ENCODE measurements around the gene DCLK1.

DNA sequence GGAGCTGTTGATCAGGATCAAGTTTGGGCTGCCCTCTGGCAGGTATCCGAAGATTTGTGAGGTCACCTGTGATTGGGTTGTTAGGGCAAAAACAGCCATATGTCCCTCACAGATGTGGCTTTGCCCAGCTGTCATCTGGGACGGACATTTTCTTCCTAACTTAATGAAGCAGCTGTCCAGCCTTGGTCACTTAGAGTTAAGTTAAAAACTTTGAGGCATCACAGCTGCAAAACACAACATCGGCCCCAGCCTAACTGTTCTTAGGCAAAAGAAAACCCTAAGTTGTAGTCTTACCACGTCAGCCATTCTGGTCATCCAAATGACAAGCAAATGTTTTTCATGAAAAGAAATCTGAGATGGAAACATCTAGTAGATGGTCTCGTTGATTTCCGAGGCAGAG is 318.4 kb downstream of the DCLK1 start:
- TF ChIP-seq POLR2A (IDR thresholded peaks at IDR 0.05; ENCODE audit: low read length) (no peak), GATA1 (IDR thresholded peaks at IDR 0.05; ENCODE audit: low read depth, low read length) (no peak)

Data from erythroblast (primary cell).